SHP77 (cell line): ENCODE data around the gene ISG15.
"Not testable (repeated sequence)": the region's sequence is repeated elsewhere in the genome, so short reads cannot be mapped to it uniquely, and the experiment has no call there.

Source experiments
- DNase-seq, 2 experiments: peaks; one replicate each; lab custom pipeline; 2025; lab: John Stamatoyannopoulos, UW

The ISG15 gene

DNA sequence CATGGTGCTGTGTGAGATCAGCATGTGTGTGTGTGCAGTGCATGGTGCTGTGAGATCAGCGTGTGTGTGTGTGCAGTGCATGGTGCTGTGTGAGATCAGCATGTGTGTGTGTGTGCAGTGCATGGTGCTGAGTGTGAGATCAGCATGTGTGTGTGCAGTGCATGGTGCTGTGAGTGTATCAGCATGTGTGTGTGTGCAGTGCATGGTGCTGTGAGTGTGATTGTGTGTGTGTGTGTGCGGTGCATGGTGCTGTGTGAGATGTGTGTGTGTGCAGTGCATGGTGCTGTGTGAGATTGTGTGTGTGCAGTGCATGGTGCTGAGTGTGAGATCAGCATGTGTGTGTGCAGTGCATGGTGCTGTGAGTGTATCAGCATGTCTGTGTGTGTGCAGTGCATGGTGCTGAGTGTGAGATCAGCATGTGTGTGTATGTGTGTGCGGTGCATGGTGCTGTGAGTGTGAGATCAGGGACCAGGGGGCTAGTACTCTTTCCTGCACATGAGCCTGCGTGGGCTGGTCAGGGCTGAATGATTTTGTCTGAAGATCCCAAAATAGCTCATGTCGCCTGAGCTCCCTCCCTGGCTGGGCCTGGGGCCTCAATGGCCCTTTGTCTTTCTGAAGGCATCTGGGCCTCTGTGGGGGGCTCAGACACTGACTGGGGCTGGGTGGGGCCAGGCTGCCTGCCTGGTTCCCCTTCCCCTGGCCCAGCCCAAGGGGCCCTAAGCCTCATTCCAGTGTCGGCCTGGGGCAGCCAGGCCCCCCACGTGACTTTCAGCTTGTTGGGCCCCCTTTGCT is 17.8 kb downstream of the ISG15 start:
- not testable (repeated sequence) for DNase-seq

GRCh38 chr1:1031659-1032235 is 18.4 kb downstream of the ISG15 start:
- DNase-seq, result no peak

DNA sequence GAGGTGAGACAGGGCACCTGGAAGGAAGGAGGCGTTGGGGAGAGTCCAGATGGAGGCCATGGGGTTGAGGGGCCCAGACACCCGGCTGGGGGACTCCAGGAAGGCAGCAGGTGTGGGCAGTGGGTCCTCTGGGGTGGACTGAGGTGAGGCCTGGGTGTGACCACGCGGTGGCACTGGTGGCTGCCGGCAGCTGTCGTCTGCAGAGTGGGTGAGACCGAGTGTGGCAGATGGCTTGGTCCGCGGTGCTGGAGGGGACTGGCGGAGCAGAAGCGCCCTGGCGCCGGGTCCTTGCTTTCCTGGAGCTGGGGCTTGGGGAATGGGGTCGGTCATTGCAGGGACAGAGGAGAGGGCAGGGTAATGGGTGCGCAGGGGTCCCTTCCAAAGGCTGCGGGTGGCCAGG is 19.1 kb downstream of the ISG15 start:
- DNase-seq, result no peak

- DNase-seq, result no peak
Observed at GRCh38 chr1:1033009-1033587, 19.8 kb downstream of the ISG15 start.

- no peak for DNase-seq
Observed at GRCh38 chr1:1033731-1034438, 20.6 kb downstream of the ISG15 start.

DNA sequence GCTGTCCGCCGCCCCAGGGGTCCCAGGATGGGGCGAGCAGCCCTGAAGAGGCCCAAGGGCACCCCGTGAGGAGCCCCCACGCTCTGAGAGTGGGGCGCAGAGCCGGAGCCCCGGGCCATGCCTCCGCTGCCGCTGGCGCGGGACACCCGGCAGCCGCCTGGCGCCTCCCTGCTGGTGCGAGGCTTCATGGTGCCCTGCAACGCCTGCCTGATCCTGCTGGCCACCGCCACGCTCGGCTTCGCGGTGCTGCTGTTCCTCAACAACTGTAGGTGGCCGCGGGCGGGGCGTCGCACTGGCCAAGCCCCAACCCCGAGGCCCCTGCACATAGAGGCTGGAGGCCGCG is 21.1 kb downstream of the ISG15 start:
- DNase-seq, result no peak

DNA sequence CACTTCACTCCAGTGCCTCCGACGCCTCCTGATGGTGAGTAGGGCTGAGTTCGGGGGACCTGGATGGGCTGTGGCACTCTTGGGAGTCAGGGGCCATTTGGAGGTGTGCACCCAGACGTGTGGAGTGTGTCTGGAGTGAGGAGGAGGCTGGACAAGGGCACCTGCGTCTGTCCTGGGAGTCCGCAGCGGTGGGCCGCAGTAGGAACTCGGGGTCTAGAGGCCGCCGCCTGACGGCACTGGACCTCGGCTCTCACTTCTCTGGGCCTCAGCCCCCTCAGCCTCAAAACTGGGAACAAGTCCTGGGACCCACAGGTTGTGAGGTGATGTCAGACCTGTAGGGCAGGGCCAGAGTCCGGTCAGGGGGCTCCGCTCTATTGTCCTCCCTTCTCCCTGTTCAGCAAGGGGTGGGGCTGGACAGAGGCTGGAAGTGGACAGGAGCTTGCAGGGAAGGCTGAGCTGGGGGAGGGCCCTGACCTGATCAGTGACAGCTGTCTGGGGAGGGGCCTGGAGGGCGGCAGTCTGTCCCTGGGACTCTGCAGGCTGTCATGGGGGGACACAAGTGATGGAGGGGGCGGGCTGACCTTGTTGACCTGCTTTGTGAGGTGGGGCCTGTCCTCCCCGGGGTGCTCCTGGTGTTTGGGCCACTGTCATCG is 22.1 kb downstream of the ISG15 start:
- DNase-seq, result no peak

- DNase-seq, result no peak
Observed at GRCh38 chr1:1037366-1038327, 24.4 kb downstream of the ISG15 start.

DNA sequence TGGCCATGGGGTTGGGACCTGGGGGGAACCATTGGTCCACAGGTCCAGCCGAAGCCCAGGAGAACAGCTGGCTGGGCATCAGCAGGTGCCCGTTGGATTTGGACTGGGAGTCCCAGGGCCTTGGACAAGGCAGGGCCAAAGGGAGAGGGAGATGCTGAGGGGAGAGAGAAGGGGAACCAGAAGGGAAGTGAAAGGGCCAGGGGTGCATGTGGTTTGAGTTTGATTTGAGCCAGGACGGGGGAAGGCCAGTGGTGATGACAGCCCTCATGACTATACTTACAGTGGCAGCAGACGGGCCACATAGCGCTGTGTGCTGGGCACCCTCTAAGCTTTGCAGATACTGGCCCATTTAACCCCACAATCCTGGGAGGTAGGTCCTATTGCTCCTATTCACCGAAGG is 25.4 kb downstream of the ISG15 start:
- DNase-seq, result no peak

DNA sequence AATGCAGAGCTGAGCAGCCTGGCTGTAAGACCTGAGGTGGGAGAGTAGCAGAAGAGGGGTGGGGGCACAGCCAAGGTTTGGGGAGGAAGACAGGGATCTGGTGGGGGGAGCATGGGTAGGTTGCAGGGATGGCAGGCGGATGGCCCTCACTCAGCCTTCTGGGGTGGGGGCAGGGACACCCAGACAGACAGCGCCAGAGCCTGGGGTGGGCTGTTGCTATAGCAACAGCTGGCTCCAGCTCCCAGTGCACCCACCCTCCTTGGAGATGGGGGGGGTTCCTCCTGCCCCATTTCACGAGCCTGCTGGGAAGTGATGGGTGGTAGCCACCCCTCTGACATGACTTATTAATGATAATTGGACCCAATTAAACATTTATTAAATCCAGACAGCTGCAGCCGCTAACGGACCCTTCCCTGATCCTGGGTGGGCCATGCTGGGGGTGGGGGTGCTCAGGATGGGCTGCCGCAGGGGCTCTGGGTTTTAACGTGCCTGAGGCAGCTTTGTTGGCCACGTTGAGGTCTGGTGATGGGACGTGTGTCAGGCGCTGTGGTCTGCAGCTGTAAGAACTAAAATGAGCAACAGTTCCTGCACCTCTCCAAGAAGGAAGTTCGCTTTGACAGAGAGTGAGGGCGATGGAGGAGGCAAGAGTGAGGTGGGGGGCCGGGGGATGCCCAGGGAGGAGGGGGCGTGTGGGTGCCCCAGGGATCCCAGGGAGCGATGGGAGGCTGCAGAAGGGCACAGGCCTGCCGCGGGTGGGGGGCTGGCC is 26.0 kb downstream of the ISG15 start:
- no peak for DNase-seq

- peak; percentile 22 to 39 for DNase-seq
Observed at GRCh38 chr1:1040004-1040991, 27.0 kb downstream of the ISG15 start.

DNA sequence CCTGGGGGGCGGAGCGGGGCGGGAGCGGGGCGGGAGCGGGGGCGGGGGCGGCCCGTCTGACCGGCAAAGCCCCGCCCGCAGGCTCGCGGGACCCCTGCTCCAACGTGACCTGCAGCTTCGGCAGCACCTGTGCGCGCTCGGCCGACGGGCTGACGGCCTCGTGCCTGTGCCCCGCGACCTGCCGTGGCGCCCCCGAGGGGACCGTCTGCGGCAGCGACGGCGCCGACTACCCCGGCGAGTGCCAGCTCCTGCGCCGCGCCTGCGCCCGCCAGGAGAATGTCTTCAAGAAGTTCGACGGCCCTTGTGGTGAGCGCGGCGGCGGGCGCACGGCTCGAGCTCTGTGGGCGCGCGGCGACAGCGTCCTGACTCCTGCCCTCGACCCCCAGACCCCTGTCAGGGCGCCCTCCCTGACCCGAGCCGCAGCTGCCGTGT is 27.8 kb downstream of the ISG15 start:
- DNase-seq, result no peak

GRCh38 chr1:1041873-1042272 is 28.6 kb downstream of the ISG15 start:
- DNase-seq, result no peak

- DNase-seq, result no peak
Observed at GRCh38 chr1:1042835-1043234, 29.5 kb downstream of the ISG15 start.

DNA sequence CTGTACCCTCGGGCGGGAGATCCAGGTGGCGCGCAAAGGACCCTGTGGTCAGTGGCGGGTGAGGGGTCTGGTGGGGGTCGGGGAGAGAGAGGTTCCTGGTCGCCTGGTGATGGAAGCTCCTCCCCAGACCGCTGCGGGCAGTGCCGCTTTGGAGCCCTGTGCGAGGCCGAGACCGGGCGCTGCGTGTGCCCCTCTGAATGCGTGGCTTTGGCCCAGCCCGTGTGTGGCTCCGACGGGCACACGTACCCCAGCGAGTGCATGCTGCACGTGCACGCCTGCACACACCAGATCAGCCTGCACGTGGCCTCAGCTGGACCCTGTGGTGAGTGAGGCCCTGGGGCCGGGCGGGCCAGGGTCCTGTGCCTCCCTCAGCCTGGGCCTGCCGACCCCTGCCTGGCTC is 30.1 kb downstream of the ISG15 start:
- DNase-seq, result no peak

GRCh38 chr1:1043921-1044320 is 30.6 kb downstream of the ISG15 start:
- DNase-seq, result no peak

DNA sequence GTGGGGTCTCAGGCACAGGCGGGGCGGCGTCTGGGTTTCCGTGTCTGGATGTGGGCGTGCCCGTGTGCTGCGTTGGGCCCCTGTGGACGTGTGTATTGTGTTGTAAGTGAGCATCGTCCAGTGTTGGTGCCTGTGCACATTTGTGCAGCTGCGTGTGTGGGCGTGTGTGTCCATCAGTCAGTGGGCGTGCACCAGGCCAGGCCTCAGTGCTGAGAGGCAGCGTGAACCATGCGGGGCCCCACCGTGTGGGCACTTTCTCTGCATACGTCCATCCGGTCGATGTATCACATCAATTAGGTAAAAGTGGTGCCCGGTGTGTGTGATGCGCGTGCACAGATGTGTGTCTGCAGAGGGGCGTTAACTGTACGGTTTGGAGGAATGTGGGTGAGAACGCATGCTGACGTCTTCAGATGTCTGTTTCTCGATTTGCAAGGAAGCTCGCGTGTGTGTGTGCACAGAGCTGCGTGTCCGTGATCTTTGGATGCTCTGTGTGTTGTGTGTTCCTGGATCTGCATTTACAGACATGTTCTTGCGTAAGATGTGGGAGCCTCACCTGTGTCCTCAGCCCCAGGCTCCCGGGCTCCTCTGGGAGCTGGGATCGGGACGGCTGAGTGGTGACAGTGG is 31.3 kb downstream of the ISG15 start:
- DNase-seq, result no peak

- DNase-seq, result no peak
Observed at GRCh38 chr1:1045129-1045528, 31.8 kb downstream of the ISG15 start.

- DNase-seq, result no peak
Observed at GRCh38 chr1:1046243-1046642, 32.9 kb downstream of the ISG15 start.
